ENCODE data around the gene PDGFB. TPM values are rescaled to one million over a fixed set of nuclear protein-coding genes. Genes with fewer than 3 reads are reported as not detected.

Gene PDGFB
- total RNA-seq (2022; extraction: Qiagen RNA extraction) = 2.9 to 4.2 TPM (median 3.2 TPM) in 5 replicates

DNA sequence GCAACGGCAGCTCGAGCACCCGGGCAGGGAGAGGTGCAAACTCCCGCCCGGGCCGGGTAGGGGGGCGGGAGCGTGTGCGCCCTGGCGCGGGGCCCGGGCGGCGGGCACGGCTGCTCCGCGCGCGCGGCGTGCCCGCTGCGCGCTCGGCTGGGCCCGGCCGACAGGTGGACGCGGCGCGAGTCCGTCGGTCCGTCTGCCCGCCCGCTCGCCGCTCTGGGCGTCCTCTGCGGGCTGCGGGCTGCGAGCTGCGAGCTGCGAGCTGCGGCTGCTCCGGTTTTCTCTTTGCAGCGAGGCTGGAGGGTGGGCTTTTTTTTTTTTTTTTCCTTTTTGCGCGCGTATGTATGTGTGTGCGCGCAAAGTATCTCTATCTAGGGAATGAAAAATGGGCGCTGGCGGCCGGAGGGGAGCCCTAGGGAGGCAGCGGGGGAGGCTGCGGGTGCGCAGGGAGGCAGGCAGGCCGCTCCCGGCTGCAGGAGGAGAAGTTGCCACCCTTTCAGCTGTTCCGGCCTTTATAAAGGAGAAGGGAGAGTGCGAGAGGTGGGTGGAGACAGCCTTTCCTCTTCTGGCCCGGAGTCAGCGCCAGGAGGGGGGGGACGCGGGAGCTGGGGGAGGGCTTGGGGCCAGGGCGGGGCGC is at the start of gene PDGFB:
Gene PDGFB, minus strand, starts transcription at position 487 of the 634 bp plus-strand sequence. CDS start 1,019 bp downstream, outside the sequence.

Other genes with a start within 250 kb of the PDGFB start
- gene APOBEC3C, start 230.7 kb downstream of the PDGFB start, total RNA-seq (2022; extraction: Qiagen RNA extraction) = 25.3 to 27.0 TPM (median 26.3 TPM) in 5 replicates
- 0.08 to 0.50 TPM (median 0.15 TPM) in 5 replicates for gene APOBEC3D, start 223.9 kb downstream of the PDGFB start, total RNA-seq (2022; extraction: Qiagen RNA extraction)
- gene APOBEC3F, start 204.1 kb downstream of the PDGFB start, total RNA-seq (2022; extraction: Qiagen RNA extraction) = 1.6 to 2.4 TPM (median 2.2 TPM) in 5 replicates
- 0.06 to 0.09 TPM (median 0.07 TPM) in 3 of 5 replicates, not detected in the others for gene APOBEC3G, start 167.7 kb downstream of the PDGFB start, total RNA-seq (2022; extraction: Qiagen RNA extraction)
- gene APOBEC3H, start 147.7 kb downstream of the PDGFB start, total RNA-seq (2022; extraction: Qiagen RNA extraction) = 0.22 to 0.64 TPM (median 0.30 TPM) in 5 replicates
- 0.92 to 1.4 TPM (median 1.1 TPM) in 5 replicates for gene CBX7, start 92.3 kb downstream of the PDGFB start, total RNA-seq (2022; extraction: Qiagen RNA extraction)
- 1,761 to 2,448 TPM (median 1,791 TPM) in 5 replicates for gene RPL3, start 74.6 kb upstream of the PDGFB start, total RNA-seq (2022; extraction: Qiagen RNA extraction)
- gene SYNGR1, start 105.0 kb upstream of the PDGFB start, total RNA-seq (2022; extraction: Qiagen RNA extraction) = 10.5 to 12.4 TPM (median 11.8 TPM) in 5 replicates
- 9.1 to 11.8 TPM (median 10.1 TPM) in 5 replicates for gene TAB1, start 154.8 kb upstream of the PDGFB start, total RNA-seq (2022; extraction: Qiagen RNA extraction)
- gene MGAT3, start 212.0 kb upstream of the PDGFB start, total RNA-seq (2022; extraction: Qiagen RNA extraction) = 0.64 to 1.4 TPM (median 0.88 TPM) in 5 replicates